Kidney epithelial cell (primary cell): ENCODE measurements around the gene ARHGEF12. TPM values are rescaled to one million over a fixed set of nuclear protein-coding genes. Genes with fewer than 3 reads are reported as not detected.

Experiments used
- DNase-seq: peaks from one replicate; pipeline ENCODE4 v3.0.0-alpha.2; 2010; ENCODE audit warnings: low read depth
- H3K27me3 ChIP-seq: 2 replicates; pipeline ENCODE4 v1.6.0; 2011; ENCODE audit warnings: low read length; ENCODE audit not compliant: control insufficient read depth, insufficient read depth
- H3K36me3 ChIP-seq: 2 replicates; pipeline ENCODE4 v1.5.1; 2011; ENCODE audit warnings: low read length; ENCODE audit not compliant: control insufficient read depth, insufficient read depth
- H3K4me3 ChIP-seq: 2 replicates; pipeline ENCODE4 v1.5.1; 2011; ENCODE audit warnings: low read depth, mild to moderate bottlenecking, control low read depth, low read length
- total RNA-seq: library from RNA; depleted of rRNA; stranded (reverse); fragments of >200 nt; gene quantifications from 2 replicates; pipeline ENCODE4 v1.2.3, GENCODE V29; 2015
- TF ChIP-seq, protein P1 (sequence below): IDR thresholded peaks from 2 replicates; pipeline ENCODE4 v1.5.1; 2011; ENCODE audit warnings: mild to moderate bottlenecking, moderate library complexity, low read length, control low read depth, inconsistent platforms; ENCODE audit not compliant: insufficient read depth, poor library complexity, severe bottlenecking

ARHGEF12 gene
- total RNA-seq, 1 donor from 2014 or later: 54.7 TPM

DNA sequence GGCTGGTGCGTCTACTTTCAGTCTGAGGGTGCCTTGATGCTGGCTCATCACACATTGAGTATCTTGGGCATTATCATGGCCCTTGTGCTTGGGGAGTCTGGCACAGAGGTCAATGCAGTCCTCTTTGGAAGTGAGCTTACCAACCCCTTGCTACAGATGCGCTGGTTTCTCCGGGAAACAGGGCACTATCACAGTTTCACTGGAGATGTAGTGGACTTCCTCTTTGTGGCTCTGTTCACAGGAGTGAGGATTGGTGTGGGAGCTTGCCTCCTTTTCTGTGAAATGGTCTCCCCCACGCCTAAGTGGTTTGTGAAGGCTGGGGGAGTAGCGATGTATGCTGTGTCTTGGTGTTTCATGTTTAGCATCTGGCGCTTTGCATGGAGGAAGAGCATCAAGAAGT lies 6.2 kb upstream of the ARHGEF12 start:
- no peak overlapping the region for H3K4me3 ChIP-seq
- DNase-seq: no peak
- no peaks in the 10 kb centered on the region for H3K36me3 ChIP-seq
- TF ChIP-seq, protein P1, sequence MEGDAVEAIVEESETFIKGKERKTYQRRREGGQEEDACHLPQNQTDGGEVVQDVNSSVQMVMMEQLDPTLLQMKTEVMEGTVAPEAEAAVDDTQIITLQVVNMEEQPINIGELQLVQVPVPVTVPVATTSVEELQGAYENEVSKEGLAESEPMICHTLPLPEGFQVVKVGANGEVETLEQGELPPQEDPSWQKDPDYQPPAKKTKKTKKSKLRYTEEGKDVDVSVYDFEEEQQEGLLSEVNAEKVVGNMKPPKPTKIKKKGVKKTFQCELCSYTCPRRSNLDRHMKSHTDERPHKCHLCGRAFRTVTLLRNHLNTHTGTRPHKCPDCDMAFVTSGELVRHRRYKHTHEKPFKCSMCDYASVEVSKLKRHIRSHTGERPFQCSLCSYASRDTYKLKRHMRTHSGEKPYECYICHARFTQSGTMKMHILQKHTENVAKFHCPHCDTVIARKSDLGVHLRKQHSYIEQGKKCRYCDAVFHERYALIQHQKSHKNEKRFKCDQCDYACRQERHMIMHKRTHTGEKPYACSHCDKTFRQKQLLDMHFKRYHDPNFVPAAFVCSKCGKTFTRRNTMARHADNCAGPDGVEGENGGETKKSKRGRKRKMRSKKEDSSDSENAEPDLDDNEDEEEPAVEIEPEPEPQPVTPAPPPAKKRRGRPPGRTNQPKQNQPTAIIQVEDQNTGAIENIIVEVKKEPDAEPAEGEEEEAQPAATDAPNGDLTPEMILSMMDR: no peak
- no peaks in the 10 kb centered on the region for H3K27me3 ChIP-seq

DNA sequence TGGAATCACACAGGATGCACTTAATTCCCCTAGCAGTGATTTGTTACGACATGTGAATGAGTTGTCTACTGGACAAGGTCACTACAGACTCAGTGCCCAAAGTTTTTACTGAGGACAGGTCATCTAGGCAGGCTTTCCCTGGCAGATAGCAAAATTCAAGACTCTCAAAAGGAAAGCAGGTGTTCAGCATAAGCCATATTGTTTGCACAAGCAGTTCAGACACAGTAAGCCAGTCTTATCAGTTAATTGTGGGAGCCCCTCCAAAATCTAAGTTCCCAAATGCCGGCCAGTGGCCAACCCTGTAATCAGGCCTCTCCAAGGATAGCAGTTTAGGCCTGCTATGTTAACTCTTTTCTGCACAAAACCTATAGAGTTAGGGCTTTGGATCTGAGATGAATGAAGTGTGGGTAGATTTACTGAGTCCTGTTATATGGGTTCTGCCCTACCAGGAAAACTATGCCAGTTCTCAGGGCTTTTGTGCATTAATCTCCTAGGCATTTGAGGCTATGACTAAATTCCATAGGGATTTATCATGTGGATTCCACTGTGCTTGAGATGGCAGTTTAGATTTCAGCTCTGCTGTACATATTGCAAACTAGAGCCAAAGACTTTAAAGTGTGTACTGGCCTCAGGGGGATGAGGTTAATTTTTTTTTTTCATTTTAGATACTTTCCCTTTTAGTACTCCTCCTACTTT lies 4.8 kb upstream of the ARHGEF12 start:
- Histone ChIP-seq H3K36me3 (no peaks in the 10 kb centered on the region), H3K4me3 (no peak overlapping the region), H3K27me3 (no peaks in the 10 kb centered on the region)
- TF ChIP-seq, protein P1: no peak
- peak; percentile 74 for DNase-seq

DNA sequence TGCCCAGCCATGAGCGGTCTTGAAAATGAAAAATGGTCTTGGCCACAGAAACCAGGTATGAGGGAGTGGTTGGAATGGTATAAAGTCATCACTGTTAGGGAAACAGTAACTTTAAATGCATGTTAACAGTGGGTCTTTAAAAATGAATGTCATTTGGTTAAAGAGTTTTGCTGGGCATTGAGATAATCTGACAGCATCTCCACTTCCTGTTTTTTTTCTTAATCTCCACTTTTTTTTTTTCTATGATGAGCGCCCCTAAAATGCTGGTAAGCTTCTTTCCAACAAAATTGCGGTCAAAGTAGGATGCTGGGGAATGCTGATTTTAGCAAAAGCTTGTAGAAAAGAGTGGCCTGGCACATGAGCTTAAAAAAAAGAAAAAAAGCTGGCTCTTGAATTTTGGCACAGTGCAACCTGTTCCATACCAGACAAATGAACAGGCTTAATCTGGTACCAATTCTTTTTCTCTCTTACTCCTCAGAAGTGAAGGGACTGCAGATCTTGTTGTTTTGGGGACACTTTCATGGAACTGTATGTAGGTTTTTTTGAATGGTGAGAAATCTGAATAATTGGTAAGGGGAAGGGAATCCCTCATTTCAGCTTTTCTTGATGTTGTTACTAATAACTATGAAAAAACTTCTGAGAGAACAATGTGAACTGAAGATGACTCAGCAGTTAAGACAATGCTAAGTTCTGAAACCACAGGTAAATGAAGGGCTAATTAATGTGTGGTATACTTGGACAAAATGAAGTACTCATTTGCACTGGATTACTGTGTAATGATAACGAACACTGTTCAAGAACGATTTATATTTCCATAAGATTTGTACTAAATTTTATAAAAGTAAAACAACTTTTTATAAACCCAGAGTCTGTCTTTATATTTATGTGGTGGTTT lies 3.1 kb upstream of the ARHGEF12 start:
- no peaks in the 10 kb centered on the region for H3K36me3 ChIP-seq
- no peak overlapping the region for H3K4me3 ChIP-seq
- no peaks in the 10 kb centered on the region for H3K27me3 ChIP-seq
- DNase-seq: no peak
- TF ChIP-seq, protein P1: no peak

DNA sequence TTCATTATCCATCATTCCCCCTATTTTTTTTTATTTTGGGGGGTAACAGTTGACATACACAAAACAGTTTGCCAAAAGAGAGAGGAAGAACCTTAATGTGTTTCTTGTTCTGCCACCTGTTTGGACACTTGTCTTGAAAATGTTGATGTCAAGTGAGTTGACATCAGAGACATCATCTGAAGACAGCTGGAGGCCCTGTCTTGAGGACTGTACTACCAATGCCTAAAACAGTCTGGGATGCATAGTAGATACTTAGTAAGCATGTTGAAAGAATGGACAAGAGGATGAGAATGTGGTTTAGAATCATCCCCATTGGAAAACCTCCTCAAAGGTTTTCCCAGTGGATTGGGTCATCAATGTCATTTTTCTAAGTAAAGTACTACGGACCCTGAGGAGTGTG lies 2.4 kb upstream of the ARHGEF12 start:
- TF ChIP-seq, protein P1: no peak

DNA sequence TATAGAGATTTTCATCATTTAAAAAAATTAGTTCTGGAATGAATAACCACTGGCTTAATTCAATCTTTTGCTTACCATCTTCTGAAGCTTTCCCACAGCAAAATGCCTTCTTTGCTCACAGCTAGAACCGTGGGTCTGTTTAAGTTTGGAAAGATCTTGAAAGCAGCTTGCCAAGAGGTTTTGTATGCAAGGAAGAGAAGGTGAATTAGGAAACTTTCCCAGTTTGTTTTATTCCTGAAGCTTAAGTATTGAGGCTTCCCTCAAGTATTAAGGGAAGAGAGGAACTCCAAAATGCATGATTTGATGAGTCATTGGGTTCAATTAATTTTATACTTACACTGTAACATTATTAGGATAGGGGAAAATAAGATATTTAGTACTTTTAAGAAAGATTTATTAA lies 1.9 kb upstream of the ARHGEF12 start:
- TF ChIP-seq, protein P1: no peak
- no peaks in the 10 kb centered on the region for H3K36me3 ChIP-seq
- H3K27me3 ChIP-seq: no peaks in the 10 kb centered on the region
- no peak overlapping the region for H3K4me3 ChIP-seq
- no peak for DNase-seq

More for the DNA sequence above, 2.4 kb upstream of the ARHGEF12 start:
- Histone ChIP-seq H3K36me3 (no peaks in the 10 kb centered on the region), H3K27me3 (no peaks in the 10 kb centered on the region), H3K4me3 (no peak overlapping the region)
- no peak for DNase-seq
